SK-N-SH (cell line): ENCODE measurements around the gene PEMT. TPM values are rescaled to one million over a fixed set of nuclear protein-coding genes. Genes with fewer than 3 reads are reported as not detected.
A peak's percentile ranks its signal among the peaks of the same experiment; 100 is the strongest.

Source experiments
- CTCF ChIA-PET: fragments of 300-600, 350-600 bp; formaldehyde crosslinking; extraction: SDS; loops from one replicate; lab custom pipeline; 2021; lab: Yijun Ruan, JAX
- POLR2A ChIA-PET: fragments of 350-600 bp; sonication (Branson Sonifier 250); formaldehyde crosslinking; extraction: SDS; loops from one replicate; lab custom pipeline; 2020; ENCODE audit warnings: antibody characterized with exemption, inconsistent platforms; lab: Yijun Ruan, JAX
- DNase-seq: peaks from one replicate; pipeline ENCODE4 v3.0.0; 2012
- H2AFZ ChIP-seq: fragments of 200-600 bp; sonication (generic); 2 replicates; pipeline ENCODE4 v1.8.1; 2016; ENCODE audit warnings: antibody characterized with exemption, mild to moderate bottlenecking, low read depth
- H3F3A ChIP-seq: fragments of 200-600 bp; sonication (generic); replicated peaks from 2 replicates; pipeline ENCODE3; 2016; ENCODE audit warnings: antibody characterized with exemption, mild to moderate bottlenecking; ENCODE audit not compliant: insufficient read depth
- H3K27ac ChIP-seq, 2 experiments: fragments of 200-500 bp in 1 of 2; fragments of 200-600 bp in 1 of 2; sonication (Bioruptor generic) in 1 of 2; sonication (generic), shearing (Covaris generic) in 1 of 2; 2 replicates each; pipeline versions ENCODE4 v1.5.1 to v1.6.1; 2014 to 2016; ENCODE audit warnings: low read depth in 2 of 2, inconsistent platforms in 1 of 2, low read length in 1 of 2, mild to moderate bottlenecking in 1 of 2, mixed read lengths in 1 of 2
- H3K27me3 ChIP-seq: fragments of 200-600 bp; sonication (generic), shearing (Covaris generic); 2 replicates; pipeline ENCODE4 v1.6.1; 2016; ENCODE audit warnings: mixed run types; ENCODE audit not compliant: insufficient read depth
- H3K36me3 ChIP-seq, 2 experiments: fragments of 200-500 bp in 1 of 2; fragments of 200-600 bp in 1 of 2; sonication (Bioruptor generic) in 1 of 2; sonication (generic) in 1 of 2; replicated peaks in 1 of 2; 2 replicates each; pipeline versions ENCODE3 to v1.5.1; 2014 to 2016; ENCODE audit warnings: low read length in 1 of 2, mild to moderate bottlenecking in 1 of 2; ENCODE audit not compliant: insufficient read depth in 2 of 2, control insufficient read depth in 1 of 2
- H3K4me1 ChIP-seq, 2 experiments: fragments of 200-500 bp in 1 of 2; fragments of 200-600 bp in 1 of 2; sonication (Bioruptor generic) in 1 of 2; sonication (generic), shearing (Covaris generic) in 1 of 2; 2 replicates each; pipeline versions ENCODE4 v1.5.1 to v1.6.1; 2014 to 2016; ENCODE audit warnings: low read depth in 1 of 2, low read length in 1 of 2, mixed run types in 1 of 2; ENCODE audit not compliant: insufficient read depth in 2 of 2, control insufficient read depth in 1 of 2
- H3K4me2 ChIP-seq: fragments of 200-600 bp; sonication (generic), shearing (Covaris generic); 2 replicates; pipeline ENCODE4 v1.6.1; 2017; ENCODE audit warnings: mixed run types
- H3K4me3 ChIP-seq, 2 experiments: fragments of 200-500 bp in 1 of 2; fragments of 200-600 bp in 1 of 2; sonication (Bioruptor generic) in 1 of 2; sonication (generic), shearing (Covaris generic) in 1 of 2; 2 replicates each; pipeline versions ENCODE4 v1.5.1 to v1.8.1; 2014 to 2016; ENCODE audit warnings: low read depth in 2 of 2, inconsistent platforms in 1 of 2, low read length in 1 of 2, mild to moderate bottlenecking in 1 of 2, mixed read lengths in 1 of 2, moderate library complexity in 1 of 2
- H3K79me2 ChIP-seq: fragments of 200-600 bp; sonication (generic); 2 replicates; pipeline ENCODE4 v1.8.1; 2017; ENCODE audit warnings: mild to moderate bottlenecking; ENCODE audit not compliant: insufficient read depth
- H3K9ac ChIP-seq: fragments of 200-600 bp; sonication (generic); 2 replicates; pipeline ENCODE4 v1.6.1; 2017; ENCODE audit warnings: mixed run types
- H3K9me2 ChIP-seq: fragments of 200-600 bp; sonication (generic); 2 replicates; pipeline ENCODE4 v1.6.1; 2017; ENCODE audit warnings: mixed run types
- H3K9me3 ChIP-seq: fragments of 200-600 bp; sonication (generic); 2 replicates; pipeline ENCODE4 v1.6.1; 2017; ENCODE audit warnings: mixed run types, mild to moderate bottlenecking, moderate library complexity
- H4K20me1 ChIP-seq: fragments of 200-600 bp; sonication (generic); 2 replicates; pipeline ENCODE4 v1.6.1; 2017; ENCODE audit warnings: mild to moderate bottlenecking, mixed run types; ENCODE audit not compliant: insufficient read depth
- EP300 ChIP-seq, 2 experiments: IDR thresholded peaks; 2 replicates each; pipeline versions ENCODE4 v1.4.0 to v1.6.1; 2012; ENCODE audit warnings: borderline replicate concordance in 1 of 2, low read depth in 1 of 2, low read length in 1 of 2
- FOXJ3 ChIP-seq: sonication (generic); formaldehyde crosslinking; IDR thresholded peaks from 2 replicates; pipeline ENCODE4 v1.5.1; 2020; ENCODE audit warnings: mild to moderate bottlenecking, missing genetic modification reagents
- GATA2 ChIP-seq: sonication (generic); formaldehyde crosslinking; IDR thresholded peaks from 2 replicates; pipeline ENCODE4 v1.5.0; 2020; ENCODE audit warnings: mild to moderate bottlenecking, missing genetic modification reagents
- MEF2A ChIP-seq: IDR thresholded peaks from 2 replicates; pipeline ENCODE4 v1.4.0; 2012; ENCODE audit warnings: low read depth, borderline replicate concordance
- WGBS: methylation state at CpG from one replicate; pipeline ENCODE4 v1.1.6; 2017; ENCODE audit warnings: low lambda C conversion rate; 5-methylcytosine and 5-hydroxymethylcytosine counted together
- polyA plus RNA-seq, 3 experiments: library from polyadenylated mRNA; depleted of rRNA; stranded (reverse); fragments of >200 nt; gene quantifications; 2 replicates each; pipeline ENCODE4 v1.2.3, GENCODE V29; 2012

The PEMT gene
- polyA plus RNA-seq, 1 of the 3 experiments (the other 2 are of a cell fraction): 52.8 TPM

DNA sequence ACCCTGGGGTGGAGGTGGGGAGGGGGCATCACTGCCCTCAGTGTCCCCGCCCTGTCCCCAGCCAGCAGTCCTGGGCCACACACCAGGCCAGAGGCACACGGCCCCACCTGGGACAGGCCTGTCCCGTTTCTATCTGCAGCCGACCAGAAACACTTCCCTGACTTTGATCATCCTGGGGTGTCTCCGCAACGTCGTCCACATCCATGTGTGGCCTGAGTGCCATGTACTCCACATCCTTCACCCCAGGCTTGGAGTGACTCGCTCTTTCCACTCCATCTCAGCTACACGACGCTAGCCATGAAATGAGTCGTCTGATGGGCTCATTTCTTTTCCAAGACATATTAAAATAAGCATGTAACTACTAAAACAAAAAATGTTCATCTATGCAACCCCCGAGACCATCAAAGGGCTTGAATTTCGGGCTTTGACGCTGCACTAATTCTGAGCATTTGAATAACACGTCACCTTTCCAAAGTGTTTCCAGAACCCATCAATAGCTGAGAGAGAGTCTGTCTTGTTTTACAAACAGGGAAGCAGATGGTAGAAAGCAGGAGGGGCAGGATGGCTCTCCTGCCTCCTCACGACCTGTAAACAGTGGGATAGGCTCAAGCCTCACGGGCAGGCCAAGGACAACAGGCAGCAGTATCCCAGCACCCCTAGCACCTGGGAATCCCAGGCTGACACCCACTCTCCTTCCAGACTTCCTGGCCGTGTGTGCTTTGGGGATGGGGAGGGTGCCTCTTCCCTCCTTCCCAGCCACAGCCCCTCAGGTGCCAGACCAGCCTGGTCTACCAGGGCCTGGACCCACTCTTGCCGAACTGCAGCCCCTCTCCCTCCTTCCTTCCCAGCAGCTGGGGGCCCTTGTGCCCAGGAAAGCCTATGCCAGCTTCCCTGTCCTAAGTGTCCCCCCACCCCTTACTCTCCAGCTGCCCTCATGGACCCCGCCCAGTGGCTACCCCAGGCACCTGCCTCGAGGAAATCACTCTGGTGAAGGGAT, 75.3 kb downstream of the PEMT start:
- Histone ChIP-seq H3K4me1 (peaks cover 6 to 32% of the 10 kb centered on the region in 2 experiments; a peak in 2 of 4 replicates), H3K4me2 (no peak overlapping the region), H3K9ac (no peak overlapping the region), H4K20me1 (peaks cover 22% of the 10 kb centered on the region; the same call in 1 of the 2 replicates), H3F3A (no peaks in the 10 kb centered on the region), H3K27ac (peak overlapping the region in 1 of 2 experiments; percentile 82; a peak in 2 of 4 replicates), H3K36me3 (no peaks in the 10 kb centered on the region), H3K9me2 (no peaks in the 10 kb centered on the region), H2AFZ (no peak overlapping the region), H3K9me3 (no peaks in the 10 kb centered on the region), H3K27me3 (no peaks in the 10 kb centered on the region), H3K4me3 (no peak overlapping the region), H3K79me2 (no peaks in the 10 kb centered on the region)
- no peak for TF ChIP-seq FOXJ3
- no peak for TF ChIP-seq MEF2A
- TF ChIP-seq GATA2 (CRISPR knock-in tag): no peak
- 72% methylated on average over 17 of the region's 21 CpGs for WGBS
- DNase-seq: no peak
- ChIA-PET POLR2A (no interaction called here), CTCF (interaction anchor here (0.6 to 8.3 kb wide), 8 partner anchors 9 to 53 kb away, joined by 3 to 42 read pairs (median 4); partner anchors contain the start of gene RASD1)

DNA sequence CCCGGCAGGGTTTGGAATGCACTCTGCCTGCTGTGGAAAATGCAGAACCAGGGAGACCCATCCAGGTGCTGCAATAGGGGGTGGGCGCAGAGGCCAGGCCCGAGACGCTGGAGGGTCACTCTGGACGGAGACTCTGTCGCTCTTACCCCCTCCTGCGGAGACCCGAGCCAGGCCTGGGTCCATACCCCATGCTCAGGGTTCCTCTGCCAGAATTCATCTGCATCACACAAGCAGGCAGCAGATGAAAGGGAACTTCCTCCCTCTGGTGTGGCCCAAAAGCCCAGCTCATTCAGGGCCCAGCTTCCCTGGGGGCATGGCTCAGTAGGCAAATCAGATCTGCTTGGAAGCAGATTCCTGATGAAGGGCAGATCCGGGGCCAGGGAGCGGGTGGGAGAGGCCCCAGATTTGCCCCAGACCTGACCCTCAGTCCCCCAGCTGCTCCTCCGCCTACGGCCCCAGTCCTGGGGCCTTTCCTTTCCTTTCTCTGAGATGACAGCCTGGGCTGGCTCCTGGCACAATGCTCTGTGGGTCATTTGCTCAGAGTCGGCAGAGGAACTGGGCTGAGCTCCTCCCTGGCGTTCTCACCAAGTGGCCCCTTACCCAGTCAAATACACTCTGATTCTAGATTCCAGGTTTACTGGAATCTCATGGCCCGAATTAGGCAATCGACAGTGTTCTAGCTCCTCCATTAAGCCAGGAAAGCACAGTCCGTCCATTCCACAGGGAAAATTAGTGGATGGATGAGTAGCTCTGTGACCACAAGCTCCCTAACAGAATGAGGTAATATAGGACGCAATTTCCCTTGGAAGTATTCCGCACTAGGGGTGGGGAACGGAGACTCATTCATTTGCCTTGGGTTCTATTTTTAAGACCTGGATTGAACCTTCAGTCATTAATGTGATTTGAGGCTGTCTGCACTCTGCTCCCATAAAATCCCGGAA, 76.2 kb downstream of the PEMT start:
- ChIA-PET CTCF (interaction anchor here (0.9 to 2.7 kb wide), 5 partner anchors 8 to 54 kb away, joined by 3 to 18 read pairs (median 5); partner anchors contain the start of gene RASD1), POLR2A (interaction anchor here (0.9 to 1.2 kb wide), 2 partner anchors 15 to 19 kb away, joined by 3 to 6 read pairs; partner anchors contain the start of gene RASD1)
- 87% methylated on average over 17 of the region's 21 CpGs for WGBS
- Histone ChIP-seq H3F3A (no peaks in the 10 kb centered on the region), H3K27ac (peak overlapping the region in 1 of 2 experiments; percentile 82; a peak in 2 of 4 replicates), H3K36me3 (no peaks in the 10 kb centered on the region), H3K9me2 (no peaks in the 10 kb centered on the region), H3K27me3 (no peaks in the 10 kb centered on the region), H2AFZ (no peak overlapping the region), H3K4me2 (no peak overlapping the region), H3K9ac (no peak overlapping the region), H3K9me3 (no peaks in the 10 kb centered on the region), H3K4me3 (no peak overlapping the region)
- DNase-seq: peak; percentile 76
- TF ChIP-seq GATA2 (CRISPR knock-in tag): no peak
- peak in 1 of 2 experiments; percentile 38; a peak in 1 of 4 replicates for TF ChIP-seq EP300 (IDR thresholded peaks at IDR 0.05; ENCODE audit: borderline replicate concordance in 1 of 2, low read depth in 1 of 2, low read length in 1 of 2)
- TF ChIP-seq, all 33 proteins: peak for 1
- H3K4me1 ChIP-seq: peaks cover 6 to 32% of the 10 kb centered on the region in 2 experiments; a peak in 2 of 4 replicates
- no peaks in the 10 kb centered on the region for H3K79me2 ChIP-seq
- peaks cover 29% of the 10 kb centered on the region; the same call in 1 of the 2 replicates for H4K20me1 ChIP-seq
